IPS DF 6.9 (cell line): Measurements from ENCODE around the gene GNAI2.

ENCODE experiments used
- DNase-seq: peaks from one replicate; pipeline ENCODE4 v3.0.0-alpha.2; 2013; ENCODE audit warnings: low read depth, low spot score
- H3K27ac ChIP-seq: one replicate; pipeline ENCODE4 v1.5.1; 2013; ENCODE audit warnings: low read length, control low read depth
- H3K27me3 ChIP-seq: 2 replicates; pipeline ENCODE4 v1.6.1; 2013; ENCODE audit warnings: mild to moderate bottlenecking, low read length; ENCODE audit not compliant: control insufficient read depth, insufficient read depth
- H3K36me3 ChIP-seq: 2 replicates; pipeline ENCODE4 v1.6.1; 2013; ENCODE audit warnings: low read length; ENCODE audit not compliant: control insufficient read depth, insufficient read depth
- H3K4me1 ChIP-seq: 2 replicates; pipeline ENCODE4 v1.6.1; 2013; ENCODE audit warnings: low read length; ENCODE audit not compliant: control insufficient read depth, insufficient read depth
- H3K4me3 ChIP-seq: 2 replicates; pipeline ENCODE4 v1.5.1; 2013; ENCODE audit warnings: mild to moderate bottlenecking, low read length
- H3K9me3 ChIP-seq: 2 replicates; pipeline ENCODE4 v1.6.1; 2013; ENCODE audit warnings: low read length, inconsistent platforms; ENCODE audit not compliant: control insufficient read depth, insufficient read depth
- WGBS: extraction: QIAGEN DNeasy Blood & Tissue Kit; methylation state at CpG from one replicate; pipeline ENCODE4 v1.1.7; 2013; ENCODE audit warnings: mixed read lengths, missing lambda C conversion rate; ENCODE audit not compliant: insufficient read length, insufficient coverage; 5-methylcytosine and 5-hydroxymethylcytosine counted together

The GNAI2 gene

DNA sequence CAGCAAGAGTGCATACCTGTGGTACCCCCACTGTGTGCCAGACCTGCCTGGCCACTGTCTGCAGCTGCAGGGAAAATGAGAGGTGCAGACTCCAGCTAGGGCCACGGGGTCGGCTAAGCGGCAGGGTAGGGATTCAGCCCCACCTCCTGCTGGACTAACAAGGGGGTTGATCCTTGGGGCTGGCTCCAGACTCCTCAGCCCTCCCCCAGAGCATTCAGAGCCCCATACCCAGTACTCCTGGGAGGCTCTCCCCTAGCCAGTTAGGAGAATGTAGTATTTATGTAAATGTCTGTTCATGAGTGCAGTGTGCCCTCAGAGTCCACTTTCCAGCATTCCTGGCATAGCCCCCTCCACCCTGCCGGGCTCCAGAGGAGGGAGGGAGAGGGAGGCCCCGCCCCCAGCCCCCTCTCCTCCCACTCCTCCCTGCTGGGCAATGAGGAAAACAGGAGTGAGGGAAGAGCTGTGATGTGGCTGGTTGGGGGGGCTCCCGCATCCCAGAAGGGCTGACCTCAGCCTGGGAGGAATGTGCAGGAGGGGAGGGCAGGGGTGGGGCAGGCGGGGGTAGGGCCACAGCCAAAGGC lies 28.5 kb downstream of the GNAI2 start:
- no peak for DNase-seq
- Histone ChIP-seq H3K4me3 (no peak overlapping the region), H3K9me3 (no peaks in the 10 kb centered on the region), H3K27ac (no peak overlapping the region), H3K4me1 (peaks cover 27% of the 10 kb centered on the region), H3K36me3 (no peaks in the 10 kb centered on the region), H3K27me3 (no peaks in the 10 kb centered on the region)
- WGBS: no CpG with 5 or more reads among the region's 7 CpGs

DNA sequence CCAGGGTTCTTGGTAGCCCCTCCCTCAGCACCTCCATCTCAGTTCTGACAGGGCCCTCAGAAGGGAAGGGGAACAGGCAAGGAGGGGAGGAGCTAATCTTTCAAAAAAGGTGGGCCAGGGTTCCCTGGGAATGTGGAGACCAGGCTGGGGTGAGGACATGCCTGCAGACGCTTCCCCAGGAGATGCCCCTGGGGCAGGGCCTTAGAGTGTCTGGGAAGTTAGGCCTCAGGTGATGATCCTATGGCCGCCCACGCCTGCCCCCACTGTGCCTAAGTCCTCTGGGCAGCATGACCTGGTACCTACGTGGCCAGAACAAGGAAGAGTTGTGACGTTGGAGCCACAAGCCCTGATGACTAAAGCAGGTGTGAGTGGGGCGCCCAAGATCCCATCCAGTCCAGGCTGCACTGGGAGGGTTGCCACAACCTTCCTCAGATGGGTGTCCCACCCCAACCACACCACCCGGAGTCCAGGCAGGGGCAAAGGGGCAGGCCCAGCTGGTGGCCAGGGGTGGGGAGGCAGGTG lies 29.0 kb downstream of the GNAI2 start:
- Histone ChIP-seq H3K27me3 (no peaks in the 10 kb centered on the region), H3K4me3 (no peak overlapping the region), H3K27ac (no peak overlapping the region), H3K36me3 (no peaks in the 10 kb centered on the region), H3K4me1 (peaks cover 27% of the 10 kb centered on the region), H3K9me3 (no peaks in the 10 kb centered on the region)
- DNase-seq: no peak
- no CpG with 5 or more reads among the region's 7 CpGs for WGBS

DNA sequence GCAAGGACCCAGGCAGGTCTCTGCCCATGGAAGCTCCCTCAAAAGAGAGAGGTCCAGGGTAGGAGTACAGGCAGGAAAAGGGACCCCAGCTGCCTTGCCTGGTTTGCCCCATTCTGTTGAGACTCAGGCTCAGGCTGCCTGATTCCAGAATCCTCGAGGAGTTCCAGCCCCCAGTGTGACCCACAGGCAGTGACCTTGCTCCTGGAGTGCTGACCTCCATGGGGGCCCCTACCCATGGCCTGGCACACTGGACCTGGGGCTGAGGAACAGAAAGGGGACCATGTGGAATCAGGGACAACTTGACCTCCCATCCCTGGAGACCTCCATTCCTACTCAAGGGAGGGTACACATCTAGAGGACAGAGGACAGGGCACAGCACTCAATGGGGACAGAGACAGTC lies 29.6 kb downstream of the GNAI2 start:
- WGBS: no CpG with 5 or more reads among the region's 1 CpG
- no peaks in the 10 kb centered on the region for H3K36me3 ChIP-seq
- no peaks in the 10 kb centered on the region for H3K27me3 ChIP-seq
- no peak overlapping the region for H3K4me3 ChIP-seq
- DNase-seq: no peak
- no peak overlapping the region for H3K27ac ChIP-seq
- H3K9me3 ChIP-seq: no peaks in the 10 kb centered on the region
- H3K4me1 ChIP-seq: peaks cover 27% of the 10 kb centered on the region

DNA sequence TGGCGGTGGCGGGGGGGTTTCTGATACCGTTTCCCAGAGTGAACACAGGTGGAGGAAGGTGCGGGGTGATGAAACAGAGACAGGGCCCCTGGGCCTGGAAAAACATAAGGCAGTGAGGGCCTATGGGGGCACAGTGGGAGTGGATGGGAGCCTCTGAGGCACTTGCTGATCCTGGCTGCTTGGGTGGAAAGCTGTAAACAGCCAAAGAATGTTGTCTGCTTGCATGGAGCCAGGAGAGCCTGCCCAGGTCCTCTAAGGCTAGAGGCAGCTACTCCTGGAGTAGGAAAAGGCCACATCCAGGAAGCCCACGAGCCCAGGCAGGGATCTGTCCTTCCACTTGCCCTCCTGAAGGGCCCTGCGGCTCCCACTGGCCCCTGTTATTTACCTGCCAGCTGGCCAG lies 30.0 kb downstream of the GNAI2 start:
- no peak overlapping the region for H3K27ac ChIP-seq
- H3K9me3 ChIP-seq: no peaks in the 10 kb centered on the region
- no peaks in the 10 kb centered on the region for H3K27me3 ChIP-seq
- DNase-seq: no peak
- peaks cover 25% of the 10 kb centered on the region for H3K4me1 ChIP-seq
- WGBS: no CpG with 5 or more reads among the region's 6 CpGs
- no peak overlapping the region for H3K4me3 ChIP-seq
- H3K36me3 ChIP-seq: no peaks in the 10 kb centered on the region

DNA sequence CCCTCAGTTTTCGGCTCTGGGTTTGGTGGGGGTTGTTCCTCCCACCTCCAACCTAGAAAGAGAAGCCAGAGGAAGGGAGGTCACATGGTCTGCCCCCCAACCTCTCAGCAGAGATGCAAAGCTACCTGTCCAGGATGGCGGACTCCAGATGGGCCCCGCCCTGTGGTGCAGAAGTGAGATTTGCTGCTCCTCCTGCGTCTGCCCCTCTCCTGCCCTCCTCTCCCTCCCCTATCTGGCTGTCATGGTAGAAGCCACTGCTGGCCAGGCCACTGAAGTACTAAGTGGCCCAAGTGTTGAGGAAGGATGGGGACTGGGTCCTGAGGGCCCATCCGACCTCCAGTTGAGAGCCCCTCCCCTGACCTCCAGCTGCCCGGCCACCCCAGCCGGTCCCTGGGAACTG lies 30.8 kb downstream of the GNAI2 start:
- H3K27ac ChIP-seq: no peak overlapping the region

DNA sequence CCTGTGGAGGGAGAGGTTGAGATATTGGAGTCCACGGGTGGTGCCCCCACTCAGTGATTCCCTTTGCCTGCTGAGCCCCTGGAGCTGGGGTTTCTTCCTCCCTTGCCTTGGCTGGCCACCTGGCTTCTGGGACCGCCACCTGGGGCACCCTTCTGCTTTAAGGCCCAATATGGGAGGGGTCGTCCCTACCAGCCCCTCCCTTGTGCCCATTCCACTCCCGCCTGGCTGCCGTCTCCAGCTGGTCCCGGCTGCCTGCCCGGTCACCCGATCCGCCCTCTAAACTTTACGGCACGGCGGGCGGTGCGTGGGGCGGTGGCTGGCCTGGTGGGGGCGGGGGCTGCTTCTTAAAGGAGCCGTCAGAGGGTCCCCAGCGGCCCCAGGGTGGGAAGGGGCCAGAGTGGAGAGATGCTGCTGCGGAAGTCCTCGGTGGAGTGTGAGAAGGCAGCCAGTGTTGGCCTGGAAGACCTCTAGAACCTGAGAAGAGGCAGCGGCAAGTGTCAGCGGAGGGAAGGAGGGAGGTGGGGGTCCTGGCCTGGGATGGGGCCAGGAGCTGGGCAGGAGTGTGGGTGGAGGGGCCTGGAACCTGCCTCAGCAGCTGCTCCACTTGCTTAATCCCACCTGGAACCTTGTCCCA lies 31.4 kb downstream of the GNAI2 start:
- no peak overlapping the region for H3K27ac ChIP-seq
- no peak for DNase-seq
- H3K4me3 ChIP-seq: no peak overlapping the region
- no peaks in the 10 kb centered on the region for H3K9me3 ChIP-seq
- no peaks in the 10 kb centered on the region for H3K36me3 ChIP-seq
- H3K4me1 ChIP-seq: peaks cover 25% of the 10 kb centered on the region
- no peaks in the 10 kb centered on the region for H3K27me3 ChIP-seq
- WGBS: no CpG with 5 or more reads among the region's 22 CpGs

More for the DNA sequence above, 30.8 kb downstream of the GNAI2 start:
- Histone ChIP-seq H3K4me3 (no peak overlapping the region), H3K36me3 (no peaks in the 10 kb centered on the region), H3K27me3 (no peaks in the 10 kb centered on the region), H3K4me1 (peaks cover 25% of the 10 kb centered on the region), H3K9me3 (no peaks in the 10 kb centered on the region)
- no CpG with 5 or more reads among the region's 7 CpGs for WGBS
- no peak for DNase-seq

DNA sequence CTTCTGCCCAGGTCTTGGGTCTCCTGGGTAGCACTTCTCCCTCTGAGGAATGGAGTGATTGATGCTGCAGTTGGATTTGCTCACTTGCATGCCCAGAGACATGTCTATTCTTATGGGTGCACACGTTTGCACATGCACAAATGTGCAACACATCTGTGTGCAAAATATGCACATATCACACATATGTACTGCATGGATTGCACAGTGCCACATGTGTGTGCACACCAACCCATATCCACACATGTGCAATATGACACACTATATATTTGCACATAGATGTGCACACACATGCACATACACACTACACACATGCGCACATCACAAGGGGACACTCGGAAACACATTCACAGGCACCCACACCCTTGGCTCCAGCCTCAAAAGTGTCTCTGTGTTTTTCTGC lies 32.3 kb downstream of the GNAI2 start:
- Histone ChIP-seq H3K27me3 (peaks cover 1% of the 10 kb centered on the region; the same call in 1 of the 2 replicates), H3K4me3 (no peak overlapping the region), H3K4me1 (peaks cover 25% of the 10 kb centered on the region), H3K9me3 (no peaks in the 10 kb centered on the region), H3K27ac (no peak overlapping the region), H3K36me3 (no peaks in the 10 kb centered on the region)
- DNase-seq: no peak
- WGBS: no CpG with 5 or more reads among the region's 3 CpGs

DNA sequence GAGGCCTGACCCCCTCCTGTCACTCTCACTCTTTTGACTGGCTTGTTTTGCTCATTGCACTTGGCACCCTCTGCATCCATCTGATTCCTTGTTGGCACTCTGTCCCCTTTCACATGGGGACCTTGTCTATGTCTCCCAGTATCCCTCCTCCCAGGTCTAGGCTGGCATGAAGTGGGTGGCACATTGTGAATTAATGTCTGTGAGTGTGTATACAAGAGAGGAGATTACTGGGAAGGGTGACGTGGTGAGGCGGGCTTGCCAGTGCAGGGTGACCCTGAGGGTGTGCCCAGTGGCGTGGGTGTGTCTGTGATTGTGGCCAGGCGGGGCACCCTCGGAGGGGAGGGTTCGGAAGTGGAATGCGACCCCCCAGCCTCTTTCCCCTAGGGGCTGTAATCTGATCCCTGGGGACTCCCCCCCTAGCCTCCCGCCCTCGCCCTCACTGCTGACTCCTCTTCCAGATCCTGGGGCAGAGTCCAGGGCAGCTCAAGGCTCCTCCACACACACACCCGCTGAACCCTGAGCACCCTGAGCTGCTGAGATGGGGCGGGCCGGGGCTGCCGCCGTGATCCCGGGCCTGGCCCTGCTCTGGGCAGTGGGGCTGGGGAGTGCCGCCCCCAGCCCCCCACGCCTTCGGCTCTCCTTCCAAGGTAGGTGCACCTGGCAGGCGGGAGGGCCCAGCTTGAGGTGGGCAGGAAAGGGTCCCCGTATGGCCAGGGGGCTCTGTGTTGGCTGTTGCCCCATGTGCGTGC lies 32.9 kb downstream of the GNAI2 start, which contains the start of gene SEMA3B:
Gene SEMA3B (plus strand): TSS at position 445 of the 749 bp plus-strand sequence. CDS start 94 bp downstream, at position 539.
- no peak within 1 kb of the TSS for H3K27ac ChIP-seq
- no peaks in the 10 kb centered on the region for H3K9me3 ChIP-seq
- H3K27me3 ChIP-seq: peaks cover 3% of the 10 kb centered on the region; the same call in 1 of the 2 replicates
- H3K4me1 ChIP-seq: peaks cover 25% of the 10 kb centered on the region
- DNase-seq: no peak
- H3K36me3 ChIP-seq: no peaks in the 10 kb centered on the region
- H3K4me3 ChIP-seq: no peak within 1 kb of the TSS
- no CpG with 5 or more reads among the region's 21 CpGs for WGBS

DNA sequence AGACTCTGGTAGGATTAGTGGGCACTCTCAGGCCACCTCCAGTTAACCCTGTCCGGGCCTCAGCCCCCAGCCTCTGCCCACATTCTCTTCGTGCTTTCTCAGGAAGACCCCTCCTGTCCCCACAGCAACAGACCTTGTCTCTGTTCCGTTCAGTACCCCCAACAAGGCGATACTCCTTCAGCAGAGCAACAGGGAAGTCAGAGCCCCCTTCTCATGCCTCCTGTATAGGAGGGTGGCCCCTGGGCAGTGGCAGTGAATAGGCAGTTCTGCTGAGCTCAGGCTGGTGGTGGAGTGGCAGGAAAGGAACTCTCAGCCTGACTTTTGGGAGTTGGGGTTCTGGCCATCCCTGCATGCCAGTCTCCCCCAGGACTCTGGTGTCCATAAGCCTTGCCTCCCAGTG lies 33.5 kb downstream of the GNAI2 start:
- peaks cover 7% of the 10 kb centered on the region; the same call in 1 of the 2 replicates for H3K27me3 ChIP-seq
- no CpG with 5 or more reads among the region's 4 CpGs for WGBS
- DNase-seq: no peak
- no peaks in the 10 kb centered on the region for H3K9me3 ChIP-seq
- peaks cover 22% of the 10 kb centered on the region for H3K4me1 ChIP-seq
- no peak overlapping the region for H3K4me3 ChIP-seq
- H3K36me3 ChIP-seq: no peaks in the 10 kb centered on the region
- no peak overlapping the region for H3K27ac ChIP-seq

DNA sequence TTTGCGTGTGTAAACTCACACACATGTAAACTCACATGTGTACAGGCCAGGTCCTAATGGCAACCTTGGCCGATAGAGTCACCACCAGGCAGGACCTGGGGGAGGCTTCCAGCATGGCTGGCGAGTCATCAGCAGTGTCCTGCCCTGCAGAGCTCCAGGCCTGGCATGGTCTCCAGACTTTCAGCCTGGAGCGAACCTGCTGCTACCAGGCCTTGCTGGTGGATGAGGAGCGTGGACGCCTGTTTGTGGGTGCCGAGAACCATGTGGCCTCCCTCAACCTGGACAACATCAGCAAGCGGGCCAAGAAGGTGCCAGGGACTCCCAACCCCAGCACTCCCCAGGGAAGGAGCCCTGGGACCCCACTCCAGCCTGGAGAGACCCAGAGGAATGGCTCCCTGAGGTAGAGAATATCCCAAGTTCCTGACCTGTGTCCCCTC lies 34.0 kb downstream of the GNAI2 start:
- Histone ChIP-seq H3K27ac (no peak overlapping the region), H3K9me3 (no peaks in the 10 kb centered on the region), H3K27me3 (peaks cover 11% of the 10 kb centered on the region; the same call in 1 of the 2 replicates), H3K36me3 (no peaks in the 10 kb centered on the region), H3K4me1 (peaks cover 25% of the 10 kb centered on the region), H3K4me3 (no peak overlapping the region)
- WGBS: no CpG with 5 or more reads among the region's 8 CpGs
- no peak for DNase-seq
